HG02798 (cell line): Measurements from ENCODE around the gene NUP107.

Experiments used
- ATAC-seq: cut with Tn5 transposase; IDR thresholded peaks from one replicate; pipeline ENCODE4 v1.9.1; 2021; ENCODE audit warnings: mild to moderate bottlenecking; ENCODE audit not compliant: unreplicated experiment, poor library complexity

Gene NUP107

DNA sequence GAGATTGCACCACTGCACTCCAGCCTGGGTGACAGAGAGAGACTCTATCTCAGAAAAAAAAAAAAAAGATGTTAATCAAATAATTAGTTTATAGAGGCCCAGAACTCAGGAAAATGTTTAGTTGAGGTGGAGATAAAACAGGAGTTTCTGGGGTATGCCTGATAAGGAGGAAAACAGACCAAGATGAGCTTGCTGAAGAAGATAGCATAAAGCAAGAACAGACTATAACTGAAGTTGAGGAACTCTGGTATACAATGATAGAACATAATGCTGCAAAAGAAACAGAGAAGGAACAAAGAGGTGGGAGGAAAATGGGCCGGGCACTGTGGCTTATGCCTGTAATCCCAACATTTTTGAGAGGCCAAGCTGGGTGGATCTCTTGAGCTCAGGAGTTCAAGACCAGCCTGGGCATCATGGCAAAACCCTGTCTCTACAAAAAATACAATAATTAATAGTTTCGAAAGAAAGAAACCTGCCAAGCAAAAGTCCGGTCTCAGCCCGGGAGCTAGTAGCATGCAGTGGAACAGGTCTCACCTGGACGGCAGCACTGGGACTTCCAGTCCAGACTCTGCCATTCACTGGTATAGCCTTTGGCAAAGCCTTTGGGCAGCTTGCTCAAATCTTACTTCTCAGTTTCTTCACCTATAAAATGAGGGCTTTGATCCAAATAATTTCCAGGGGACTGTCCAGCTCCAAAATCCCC lies 84.6 kb downstream of the NUP107 start:
- no peak for ATAC-seq

DNA sequence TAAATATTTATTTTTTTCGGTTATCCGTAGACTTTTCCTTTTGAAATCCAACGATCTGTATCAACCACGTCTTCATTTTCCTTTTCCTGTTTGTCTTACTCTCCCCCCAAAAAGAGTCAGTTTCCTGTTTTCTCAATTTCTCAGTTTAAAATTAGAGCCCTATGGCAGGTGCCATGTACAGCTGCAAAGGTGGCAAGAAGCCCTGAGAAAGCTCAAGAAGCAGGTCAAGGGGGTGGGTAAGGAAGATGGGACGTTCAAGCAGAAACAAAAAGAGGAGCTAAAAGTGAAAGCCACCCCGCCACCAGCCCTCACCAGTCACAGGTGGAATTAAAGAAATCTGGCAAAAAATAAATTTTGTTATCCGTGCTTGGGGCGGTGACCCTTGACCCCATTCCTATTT lies 85.9 kb downstream of the NUP107 start:
- no peak for ATAC-seq

DNA sequence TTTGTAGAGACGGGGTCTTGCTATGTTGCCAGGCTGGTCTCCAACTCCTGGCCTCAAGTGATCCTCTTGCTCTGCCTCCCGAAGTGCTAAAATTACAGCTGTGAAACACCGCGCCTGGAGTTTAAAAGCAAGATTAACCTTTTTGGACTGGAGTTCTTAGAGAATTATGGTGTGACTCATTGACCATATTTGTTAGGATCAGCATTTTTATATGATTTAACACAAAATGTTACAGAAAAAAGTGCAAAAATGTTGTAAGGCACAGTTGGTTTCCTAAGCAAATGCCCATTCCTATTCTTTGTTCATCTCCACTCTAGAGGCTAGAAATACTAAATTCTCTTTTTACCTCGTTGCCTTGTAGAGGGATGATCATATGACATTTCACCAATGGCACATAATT lies 86.8 kb downstream of the NUP107 start:
- no peak for ATAC-seq

DNA sequence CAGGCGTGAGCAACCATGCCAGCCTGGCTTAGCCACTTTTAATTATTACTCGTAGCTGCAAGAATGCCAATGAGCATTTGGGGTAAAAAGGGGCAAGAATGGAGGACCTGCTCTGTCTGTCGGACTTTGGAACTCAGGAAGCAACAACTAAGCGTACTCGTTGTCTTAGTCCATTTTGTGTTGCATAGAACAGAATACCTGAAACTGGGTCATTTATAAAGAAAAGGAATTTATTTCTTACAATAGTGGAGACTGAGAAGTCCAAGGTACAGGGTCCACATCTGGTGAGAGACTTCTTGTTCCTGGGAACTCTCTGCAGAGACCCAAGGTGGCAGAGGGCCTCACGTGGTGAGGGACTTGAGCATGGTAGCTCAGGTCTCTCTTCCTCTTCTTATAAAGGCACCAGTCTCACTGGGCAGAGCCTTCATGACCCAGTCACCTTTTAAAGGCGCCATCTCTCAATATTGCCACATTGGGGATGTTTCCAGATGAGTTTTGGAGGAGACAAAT lies 88.4 kb downstream of the NUP107 start:
- ATAC-seq, result no peak

DNA sequence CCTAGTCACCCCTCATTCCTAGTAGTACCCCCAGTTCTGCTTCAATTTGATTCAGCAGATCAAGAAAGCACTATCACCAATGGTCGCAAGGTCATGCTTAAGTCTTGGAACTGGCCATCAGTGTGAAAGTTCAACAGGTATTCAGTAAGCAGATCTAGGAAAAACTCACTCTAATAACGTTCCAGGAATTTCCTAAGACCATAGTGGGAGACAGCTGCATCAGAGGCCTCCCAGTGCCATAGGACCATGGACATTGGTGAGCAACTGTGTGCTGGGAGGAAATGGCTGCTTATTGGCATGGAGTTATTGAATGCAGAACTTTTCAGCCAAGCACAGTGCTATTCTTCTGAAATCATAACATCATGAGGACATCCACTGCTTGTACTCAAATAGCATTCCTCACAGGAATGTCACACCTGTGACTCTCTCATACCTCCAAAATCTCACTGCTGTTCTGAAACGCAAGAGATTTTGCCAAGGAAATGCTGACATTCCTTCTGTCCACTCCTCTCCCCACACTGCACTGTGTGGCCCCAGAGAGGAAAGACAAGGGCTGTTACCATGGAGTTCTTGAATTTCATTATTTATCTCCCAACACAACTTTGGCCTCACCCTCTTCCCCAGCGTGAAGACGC lies 90.3 kb downstream of the NUP107 start:
- no peak for ATAC-seq

DNA sequence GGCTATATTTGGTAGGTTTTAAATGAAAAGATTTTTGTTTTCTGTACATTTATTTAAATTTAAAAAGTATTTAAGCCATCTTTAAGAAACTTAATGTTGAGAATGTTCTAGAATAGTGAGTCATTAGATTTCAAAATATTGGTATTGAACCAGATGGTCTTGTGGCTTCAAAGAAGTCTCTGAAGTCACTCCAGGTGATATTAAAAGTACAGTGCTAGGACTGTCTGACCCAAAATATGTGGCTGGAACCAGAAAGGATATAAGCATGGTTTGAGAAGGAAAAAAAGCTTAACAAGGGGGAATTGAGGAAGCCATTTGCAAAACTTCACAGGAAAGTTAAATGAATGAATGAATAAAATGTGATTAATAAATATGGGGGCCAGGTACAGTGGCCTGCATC lies 92.5 kb downstream of the NUP107 start:
- no peak for ATAC-seq

DNA sequence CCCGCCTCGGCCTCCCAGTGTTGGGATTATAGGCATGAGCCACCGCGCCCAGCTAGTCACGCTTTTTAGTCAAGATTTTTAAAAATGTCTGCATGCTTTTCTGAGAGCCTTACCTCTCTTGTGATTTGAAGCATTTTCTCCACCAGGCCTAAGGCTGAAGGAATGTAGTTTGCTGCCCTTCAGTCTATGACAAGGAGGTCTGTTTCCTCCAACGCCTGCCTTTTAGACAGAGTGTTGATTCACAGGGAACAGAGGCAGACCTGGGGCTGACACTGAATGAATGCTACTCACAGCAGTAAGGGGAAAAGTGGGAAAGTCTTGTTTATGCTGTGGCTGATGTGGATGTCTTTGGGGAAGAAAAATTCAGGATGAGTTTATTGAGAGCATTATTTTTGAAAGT lies 94.0 kb downstream of the NUP107 start:
- no peak for ATAC-seq

DNA sequence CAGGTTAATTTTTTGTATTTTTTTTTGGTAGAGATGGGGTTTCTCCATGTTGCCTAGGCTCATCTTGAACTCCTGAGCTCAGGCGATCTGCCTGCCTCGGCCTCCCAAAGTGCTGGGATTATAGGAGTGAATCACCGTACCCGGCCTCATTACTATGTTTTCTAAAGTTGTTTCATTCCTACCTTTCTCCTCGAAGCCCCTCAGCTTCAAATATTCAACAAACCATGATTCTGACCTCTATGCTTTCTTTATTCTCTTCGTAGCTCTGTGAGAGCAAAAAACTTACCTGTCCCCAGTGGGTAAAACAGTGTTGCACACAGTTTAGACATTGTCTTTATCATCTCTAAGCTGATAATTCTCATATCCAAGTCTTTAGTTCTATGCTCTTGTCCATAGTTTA lies 95.0 kb downstream of the NUP107 start:
- ATAC-seq, result no peak

DNA sequence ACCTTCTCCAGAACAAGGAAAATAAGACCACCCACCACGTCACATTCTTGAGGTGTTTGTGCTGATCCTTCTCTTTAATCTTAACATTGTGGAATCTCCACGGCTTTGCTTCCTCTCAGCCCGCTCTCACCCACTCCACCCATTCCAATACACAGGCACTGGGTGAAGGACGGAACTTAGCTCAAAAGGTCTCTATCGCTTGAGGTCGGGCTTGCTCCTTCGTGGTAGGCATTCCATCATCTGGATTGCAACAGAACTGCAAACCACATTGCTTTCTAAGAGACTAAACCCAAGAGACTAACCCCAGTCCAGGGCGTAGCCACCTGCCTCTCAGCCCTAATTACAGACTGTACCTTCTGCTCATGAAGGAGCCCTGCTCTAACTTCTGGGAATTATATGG lies 97.2 kb downstream of the NUP107 start:
- ATAC-seq, result no peak

DNA sequence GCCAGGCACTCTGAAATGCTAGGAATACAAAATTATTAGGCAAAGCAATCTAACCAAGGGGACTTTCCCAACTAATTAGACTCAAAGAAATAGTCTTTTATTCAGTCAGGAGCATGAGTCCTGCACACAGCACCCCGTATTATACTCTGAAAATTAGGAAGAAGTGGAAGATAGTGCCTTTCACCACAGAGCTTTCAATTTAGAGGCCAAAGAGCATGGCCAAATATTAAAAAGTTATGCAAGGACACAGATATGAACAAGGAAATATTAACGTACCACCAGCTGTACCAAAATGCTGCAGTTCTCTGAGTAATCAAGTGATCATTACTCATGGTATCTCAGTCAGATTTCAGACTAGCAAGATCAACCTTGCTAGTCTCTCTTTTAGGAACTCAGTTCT lies 98.6 kb downstream of the NUP107 start:
- no peak for ATAC-seq

DNA sequence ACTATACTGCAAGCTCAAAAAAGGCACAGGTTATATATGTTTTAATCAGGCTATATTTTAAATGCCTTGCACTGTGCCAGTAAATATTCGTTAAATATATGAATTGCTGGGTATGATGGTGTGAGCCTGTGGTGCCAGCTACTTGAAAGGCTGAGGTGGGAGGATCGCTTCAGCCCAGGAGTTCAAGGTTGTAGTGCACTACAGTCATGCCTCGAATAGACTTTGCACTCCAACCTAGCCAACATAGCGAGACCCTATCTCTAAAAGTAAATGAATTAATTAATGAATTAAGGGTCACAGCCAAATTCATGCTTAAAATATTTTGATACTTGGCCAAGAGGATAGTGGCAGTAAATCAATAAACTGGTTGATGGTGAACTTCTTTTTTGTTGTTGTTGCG lies 99.0 kb downstream of the NUP107 start:
- ATAC-seq, result no peak

DNA sequence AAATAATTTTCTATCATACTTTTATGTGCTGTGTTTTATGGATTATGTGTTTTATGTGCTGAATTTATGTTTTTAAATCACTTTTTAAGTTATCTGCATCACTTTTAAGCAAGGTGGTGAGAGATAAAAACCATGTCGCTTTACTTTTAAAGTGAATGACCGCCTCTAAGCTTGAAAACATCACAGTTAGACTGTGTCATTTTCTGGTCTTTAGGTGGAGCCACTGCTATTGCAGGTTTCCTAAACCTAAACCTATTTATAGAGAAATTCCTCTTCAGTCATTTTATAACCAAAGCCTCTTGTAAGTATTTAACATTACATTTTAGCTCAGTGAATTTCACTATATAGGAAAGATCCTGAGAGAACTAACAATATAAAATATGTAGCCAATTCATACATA lies 100.2 kb downstream of the NUP107 start:
- no peak for ATAC-seq

DNA sequence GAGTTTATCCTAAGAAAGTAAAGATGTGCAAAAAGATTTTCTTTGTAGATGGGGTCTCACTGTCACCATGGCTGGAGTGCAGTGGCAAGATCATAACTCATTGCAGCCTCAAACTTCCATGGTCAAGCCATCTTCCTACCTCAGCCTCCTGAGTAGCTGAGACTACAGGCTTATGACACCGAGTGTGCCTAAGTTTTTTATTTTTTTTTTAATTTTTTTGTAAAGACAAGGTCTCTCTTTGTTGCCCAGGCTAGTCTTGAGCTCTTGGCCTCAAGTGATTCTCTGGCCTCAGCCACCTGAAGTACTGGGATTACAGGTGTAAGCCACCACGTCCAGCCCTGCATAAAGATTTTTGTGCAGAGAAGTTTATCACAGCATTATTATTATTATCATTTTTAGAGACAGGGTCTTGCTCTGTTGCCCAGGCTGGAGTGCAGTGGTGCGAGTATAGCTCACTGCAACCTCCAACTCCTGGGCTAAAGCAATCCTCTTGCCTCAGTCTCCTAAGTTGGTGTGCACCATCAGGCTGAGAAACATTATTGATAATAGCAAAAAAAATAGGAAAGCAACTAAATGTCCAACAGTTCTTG lies 101.9 kb downstream of the NUP107 start:
- ATAC-seq, result no peak

DNA sequence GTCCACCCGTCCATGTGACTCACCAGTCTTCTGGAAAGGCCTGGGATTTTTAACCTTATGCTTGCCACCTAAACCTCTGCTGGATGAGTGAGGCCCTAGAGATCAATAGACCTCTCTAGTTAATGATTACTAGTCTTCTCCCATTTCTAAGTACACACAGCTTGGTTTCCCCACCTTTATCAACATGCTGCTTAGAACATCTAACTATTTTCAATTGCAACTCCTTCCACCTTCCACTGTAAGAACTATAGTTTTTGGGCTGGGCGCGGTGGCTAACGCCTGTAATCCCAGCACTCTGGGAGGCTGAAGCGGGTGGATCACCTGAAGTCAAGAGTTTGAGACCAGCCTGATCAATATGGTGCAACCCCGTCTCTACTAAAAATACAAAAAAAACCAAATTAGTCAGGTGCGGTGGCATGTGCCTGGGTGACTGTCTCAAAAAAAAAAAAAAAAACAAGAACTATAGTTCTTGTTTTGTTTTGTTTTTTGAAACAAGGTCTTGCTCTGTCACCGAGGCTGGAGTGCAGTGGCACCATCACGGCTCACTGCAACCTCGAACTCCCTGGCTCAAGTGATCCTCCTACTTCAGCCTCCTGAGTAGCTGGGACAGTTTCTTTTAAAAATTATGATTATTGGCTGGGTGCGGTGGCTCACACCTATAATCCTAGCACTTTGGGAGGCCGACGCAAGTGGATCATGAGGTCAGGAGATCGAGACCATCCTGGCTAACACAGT lies 102.5 kb downstream of the NUP107 start:
- ATAC-seq, result no peak

DNA sequence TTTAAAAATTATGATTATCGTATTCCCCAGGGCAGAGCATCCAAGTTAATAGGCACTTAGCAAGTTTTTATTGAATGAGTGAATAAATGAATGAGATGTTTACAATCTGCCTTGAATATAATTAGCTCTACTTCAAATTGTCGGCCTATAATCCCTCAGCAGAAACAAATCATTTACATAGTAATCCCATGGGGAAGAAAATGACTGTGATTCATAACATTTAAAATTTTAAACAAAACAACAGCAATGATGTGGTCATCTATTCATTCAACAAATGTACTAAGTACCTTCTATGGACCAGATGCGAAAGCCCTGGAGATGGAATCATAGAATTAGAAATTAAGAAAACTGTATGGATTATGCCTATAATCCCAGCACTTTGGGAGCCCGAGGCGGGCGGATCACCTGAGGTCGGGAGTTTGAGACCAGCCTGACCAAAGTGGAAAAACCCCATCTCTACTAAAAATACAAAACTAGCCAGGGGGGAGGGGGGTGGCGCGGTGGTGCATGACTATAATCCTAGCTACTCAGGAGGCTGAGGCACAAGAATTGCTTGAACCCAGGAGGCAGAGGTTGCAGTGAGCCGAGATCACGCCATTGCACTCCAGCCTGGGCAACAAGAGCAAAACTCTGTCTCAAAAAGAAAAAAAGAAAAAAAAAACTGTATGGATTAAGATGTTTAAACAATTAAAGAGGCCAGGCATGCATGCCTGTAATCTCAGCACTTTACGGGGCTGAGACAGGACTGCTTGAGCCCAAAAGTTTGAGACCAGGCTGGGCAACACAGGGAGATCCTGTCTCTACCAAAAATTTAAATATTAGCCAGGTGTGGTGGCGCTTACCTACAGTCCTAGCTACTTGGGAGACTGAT lies 103.5 kb downstream of the NUP107 start:
- no peak for ATAC-seq

DNA sequence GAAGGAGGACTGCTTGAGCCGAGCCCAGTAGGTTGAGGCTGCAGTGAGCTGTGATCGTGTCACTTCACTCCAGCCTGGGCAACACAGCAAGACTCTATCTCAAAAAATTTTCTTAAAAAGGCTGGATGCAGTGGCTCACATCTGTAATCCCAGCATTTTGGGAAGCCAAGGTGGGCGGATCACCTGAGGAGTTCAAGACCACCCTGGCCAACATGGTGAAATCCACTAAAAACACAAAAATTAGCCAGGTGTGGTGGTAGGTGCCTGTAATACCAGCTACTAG lies 104.1 kb downstream of the NUP107 start:
- ATAC-seq, result no peak

DNA sequence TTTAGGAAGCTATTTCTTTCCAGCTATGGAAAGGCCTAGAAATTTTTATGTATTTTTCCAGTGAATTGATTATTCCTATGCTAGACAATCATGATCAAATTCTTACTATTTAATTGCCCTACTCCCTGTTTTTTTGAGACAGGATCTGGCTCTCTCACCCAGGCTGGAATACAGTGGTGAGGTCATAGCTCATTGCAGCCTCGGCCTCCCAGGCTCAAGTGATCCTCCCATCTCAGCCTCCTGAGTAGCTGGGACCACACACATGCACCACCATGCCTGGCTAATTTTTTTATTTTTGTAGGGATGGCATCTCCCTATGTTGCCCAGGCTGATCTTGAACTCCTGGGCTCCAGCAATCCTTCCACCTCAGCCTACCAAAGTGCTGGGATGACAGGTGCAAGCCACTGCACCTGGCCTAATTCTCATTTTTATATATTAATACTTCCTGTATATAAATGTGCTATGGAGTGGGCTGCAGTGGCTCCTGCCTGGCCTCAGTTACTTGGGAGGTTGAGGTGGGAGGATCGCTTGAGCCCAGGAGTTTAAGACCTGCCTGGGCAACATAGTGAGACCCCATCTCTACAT lies 105.2 kb downstream of the NUP107 start:
- no peak for ATAC-seq

DNA sequence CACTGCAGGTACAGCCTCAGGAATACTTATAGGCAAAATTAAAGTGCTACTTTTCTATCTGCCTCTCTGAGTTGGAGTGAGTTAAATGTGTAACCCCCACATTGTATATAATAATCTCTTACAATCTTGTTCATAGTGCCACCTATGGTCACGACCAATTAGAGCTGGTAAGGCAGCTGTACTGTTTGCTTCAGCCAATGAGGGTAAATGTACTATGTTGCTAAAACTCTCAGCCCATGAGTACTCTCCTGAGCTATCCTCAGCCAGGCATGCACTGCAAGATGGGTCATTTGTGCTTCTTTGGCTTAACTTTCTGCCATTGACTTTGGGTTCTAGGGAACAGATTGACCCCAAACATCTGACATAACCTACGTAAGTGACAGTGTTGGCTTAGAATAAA lies 106.2 kb downstream of the NUP107 start:
- peak; percentile 96 for ATAC-seq

DNA sequence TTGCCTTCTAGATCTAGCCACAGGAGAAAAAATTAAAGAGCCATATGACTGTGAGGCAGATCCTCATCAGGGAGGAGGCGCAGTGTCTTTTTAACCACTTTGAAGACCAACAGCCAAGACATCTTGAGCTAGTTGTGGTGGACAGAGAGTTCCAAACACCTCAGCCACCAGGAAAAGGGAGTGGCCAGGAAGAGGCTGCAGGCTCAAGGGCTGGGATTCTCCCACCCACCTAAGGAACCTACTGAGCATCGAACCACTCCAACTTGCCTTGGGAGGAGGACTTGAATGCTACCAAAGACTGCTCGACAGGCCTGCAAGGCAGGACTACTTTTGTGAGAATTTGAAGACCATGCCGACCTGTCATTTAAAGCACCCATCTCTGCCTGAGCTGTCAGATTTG lies 106.7 kb downstream of the NUP107 start:
- ATAC-seq, result no peak
